HG03108 (cell line): ENCODE results near the gene ZDBF2.
"Not testable (repeated sequence)": the region's sequence is repeated elsewhere in the genome, so short reads cannot be mapped to it uniquely, and the experiment has no call there.

Experiments used
- ATAC-seq: cut with Tn5 transposase; IDR thresholded peaks from one replicate; pipeline ENCODE4 v1.9.1; 2021; ENCODE audit warnings: moderate library complexity; ENCODE audit not compliant: unreplicated experiment

ZDBF2 gene

GRCh38 chr2:206316141-206316540 lies 41.7 kb downstream of the ZDBF2 start:
- ATAC-seq, result no peak

GRCh38 chr2:206323033-206323432 lies 48.6 kb downstream of the ZDBF2 start:
- ATAC-seq, result no peak

- no peak for ATAC-seq
Observed at GRCh38 chr2:206323486-206323885, 49.0 kb downstream of the ZDBF2 start.

- no peak for ATAC-seq
Observed at GRCh38 chr2:206324869-206325268, 50.4 kb downstream of the ZDBF2 start.

GRCh38 chr2:206328974-206329373 lies 54.5 kb downstream of the ZDBF2 start:
- ATAC-seq, result no peak

GRCh38 chr2:206336861-206337260 lies 62.4 kb downstream of the ZDBF2 start:
- no peak for ATAC-seq

GRCh38 chr2:206337956-206338355 lies 63.5 kb downstream of the ZDBF2 start:
- no peak for ATAC-seq

- no peak for ATAC-seq
Observed at GRCh38 chr2:206341396-206341795, 66.9 kb downstream of the ZDBF2 start.

GRCh38 chr2:206343144-206343543 lies 68.7 kb downstream of the ZDBF2 start:
- ATAC-seq, result no peak

- ATAC-seq, result no peak
Observed at GRCh38 chr2:206343816-206344215, 69.4 kb downstream of the ZDBF2 start.

GRCh38 chr2:206345606-206346005 lies 71.1 kb downstream of the ZDBF2 start:
- no peak for ATAC-seq

- no peak for ATAC-seq
Observed at GRCh38 chr2:206349375-206349774, 74.9 kb downstream of the ZDBF2 start.

GRCh38 chr2:206352571-206352970 lies 78.1 kb downstream of the ZDBF2 start:
- ATAC-seq, result no peak

- no peak for ATAC-seq
Observed at GRCh38 chr2:206353685-206354084, 79.2 kb downstream of the ZDBF2 start.

- ATAC-seq, result no peak
Observed at GRCh38 chr2:206354129-206354528, 79.7 kb downstream of the ZDBF2 start.

- ATAC-seq, result not testable (repeated sequence)
Observed at GRCh38 chr2:206356840-206357239, 82.4 kb downstream of the ZDBF2 start.

- not testable (repeated sequence) for ATAC-seq
Observed at GRCh38 chr2:206360840-206361239, 86.4 kb downstream of the ZDBF2 start.

- ATAC-seq, result no peak
Observed at GRCh38 chr2:206361407-206362045, 87.1 kb downstream of the ZDBF2 start.
